ENCODE measurements around the gene NKAPD1. TPM values are rescaled to one million over a fixed set of nuclear protein-coding genes. Genes with fewer than 3 reads are reported as not detected.
"Not testable (repeated sequence)": the region's sequence is repeated elsewhere in the genome, so short reads cannot be mapped to it uniquely, and the experiment has no call there.

NKAPD1 gene
- total RNA-seq, 1 donor from 2014 or later = 60.0 TPM

DNA sequence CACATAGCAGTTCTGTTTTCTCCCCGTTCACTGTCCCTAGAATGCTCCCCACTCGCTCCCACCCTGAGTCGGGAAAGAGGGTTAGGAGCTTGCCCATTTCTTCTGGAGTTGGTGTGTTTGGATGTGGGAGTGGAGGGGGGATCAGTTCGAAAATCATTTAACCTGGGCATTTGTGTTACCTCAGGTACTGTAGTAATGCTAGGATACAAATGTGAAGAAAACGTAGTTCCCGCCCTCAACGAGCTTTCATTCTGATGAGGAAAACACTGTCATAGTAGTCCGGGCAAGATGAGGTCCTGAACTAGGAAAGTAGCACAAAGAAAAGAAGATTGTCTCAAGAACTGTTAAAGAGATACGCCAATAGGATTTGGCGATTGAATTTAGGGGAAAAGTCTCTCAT lies 13.1 kb downstream of the NKAPD1 start:
- Histone ChIP-seq H4K20me1 (ENCODE audit: low read depth) (peaks cover 5% of the 10 kb centered on the region), H3K4me2 (peak overlapping the region; percentile 87), H3K36me3 (peaks cover 26% of the 10 kb centered on the region), H3K9ac (peak overlapping the region; percentile 61), H3K27ac (no peak overlapping the region), H2AFZ (replicated peaks) (peak overlapping the region; percentile 35), H3K4me1 (peaks cover 10% of the 10 kb centered on the region), H3K9me3 (ENCODE audit: low read depth) (no peaks in the 10 kb centered on the region), H3K4me3 (peak overlapping the region; percentile 90), H3K27me3 (no peaks in the 10 kb centered on the region), H3F3A (ENCODE audit: low read depth) (peaks cover 26% of the 10 kb centered on the region), H3K79me2 (ENCODE audit: low read depth) (peaks cover 34% of the 10 kb centered on the region)
- TF ChIP-seq EZH2 (IDR thresholded peaks at IDR 0.05) = no peak
- TF ChIP-seq, protein P1, sequence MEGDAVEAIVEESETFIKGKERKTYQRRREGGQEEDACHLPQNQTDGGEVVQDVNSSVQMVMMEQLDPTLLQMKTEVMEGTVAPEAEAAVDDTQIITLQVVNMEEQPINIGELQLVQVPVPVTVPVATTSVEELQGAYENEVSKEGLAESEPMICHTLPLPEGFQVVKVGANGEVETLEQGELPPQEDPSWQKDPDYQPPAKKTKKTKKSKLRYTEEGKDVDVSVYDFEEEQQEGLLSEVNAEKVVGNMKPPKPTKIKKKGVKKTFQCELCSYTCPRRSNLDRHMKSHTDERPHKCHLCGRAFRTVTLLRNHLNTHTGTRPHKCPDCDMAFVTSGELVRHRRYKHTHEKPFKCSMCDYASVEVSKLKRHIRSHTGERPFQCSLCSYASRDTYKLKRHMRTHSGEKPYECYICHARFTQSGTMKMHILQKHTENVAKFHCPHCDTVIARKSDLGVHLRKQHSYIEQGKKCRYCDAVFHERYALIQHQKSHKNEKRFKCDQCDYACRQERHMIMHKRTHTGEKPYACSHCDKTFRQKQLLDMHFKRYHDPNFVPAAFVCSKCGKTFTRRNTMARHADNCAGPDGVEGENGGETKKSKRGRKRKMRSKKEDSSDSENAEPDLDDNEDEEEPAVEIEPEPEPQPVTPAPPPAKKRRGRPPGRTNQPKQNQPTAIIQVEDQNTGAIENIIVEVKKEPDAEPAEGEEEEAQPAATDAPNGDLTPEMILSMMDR (IDR thresholded peaks at IDR 0.05) = no peak
- Mint-ChIP-seq H3K9me3 (no peaks in the 10 kb centered on the region), H3K27ac (peak overlapping the region; percentile 98), H3K4me1 (peaks cover 28% of the 10 kb centered on the region), H3K27me3 (ENCODE audit: insufficient read depth, low read depth) (peaks cover 11% of the 10 kb centered on the region), H3K4me3 (peak overlapping the region; percentile 100), H3K36me3 (peaks cover 23% of the 10 kb centered on the region)
- DNase-seq (ENCODE audit: low spot score) = peak; percentile 3

DNA sequence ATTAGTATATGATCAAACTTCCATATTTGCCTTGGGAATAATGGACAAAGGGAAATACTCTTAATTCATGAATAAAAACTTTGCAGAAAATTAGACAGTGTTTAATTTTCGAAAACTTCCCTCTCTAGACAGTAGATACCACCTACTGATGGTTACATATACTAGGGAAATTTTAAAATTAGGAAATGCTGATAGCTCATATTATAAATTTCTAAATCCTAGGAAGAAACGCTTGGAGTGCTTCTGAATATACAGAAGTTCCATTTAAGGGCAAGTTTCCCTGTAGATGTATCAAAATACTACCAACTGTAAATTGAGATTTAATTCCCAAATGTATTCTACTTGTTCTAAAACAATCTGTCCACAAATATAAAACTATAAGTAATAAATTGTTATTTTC lies 21.2 kb downstream of the NKAPD1 start:
- H3K4me3 Mint-ChIP-seq; H3K4me1 ChIP-seq; H3K27me3 ChIP-seq; H3K4me2 ChIP-seq; H3K9ac ChIP-seq; H3K79me2 ChIP-seq (ENCODE audit: low read depth); DNase-seq (ENCODE audit: low spot score); H3K4me1 Mint-ChIP-seq; H3K27ac Mint-ChIP-seq; H3K4me3 ChIP-seq; H4K20me1 ChIP-seq (ENCODE audit: low read depth); H2AFZ ChIP-seq (replicated peaks); H3K27me3 Mint-ChIP-seq (ENCODE audit: insufficient read depth, low read depth); H3F3A ChIP-seq (ENCODE audit: low read depth); H3K36me3 ChIP-seq; H3K9me3 Mint-ChIP-seq; H3K27ac ChIP-seq; H3K9me3 ChIP-seq (ENCODE audit: low read depth): not testable (repeated sequence)
- H3K36me3 Mint-ChIP-seq = peaks cover 13% of the 10 kb centered on the region

DNA sequence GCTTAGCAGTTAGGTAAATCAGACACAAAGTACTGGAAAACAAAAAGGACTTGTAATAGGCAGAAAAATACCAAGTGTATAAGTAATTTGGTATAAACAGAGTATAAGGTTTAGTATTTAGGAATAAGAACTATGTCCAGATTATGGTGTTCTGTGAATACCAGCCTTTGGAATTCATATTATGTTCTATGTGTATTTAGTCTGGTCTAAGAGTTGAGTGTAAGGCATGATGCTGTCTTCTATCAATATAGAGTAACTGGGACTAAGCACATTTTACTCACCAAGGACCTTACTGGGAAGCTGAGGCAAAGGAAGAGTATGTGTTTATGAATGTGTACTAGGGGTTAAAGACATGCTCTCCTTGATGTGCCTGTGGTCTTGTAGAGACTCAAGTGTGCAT lies 22.1 kb downstream of the NKAPD1 start:
- Mint-ChIP-seq H3K4me3 (no peak overlapping the region), H3K36me3 (peaks cover 10% of the 10 kb centered on the region), H3K27ac (no peak overlapping the region), H3K27me3 (ENCODE audit: insufficient read depth, low read depth) (no peaks in the 10 kb centered on the region), H3K9me3 (no peaks in the 10 kb centered on the region), H3K4me1 (no peaks in the 10 kb centered on the region)
- no peak overlapping the region for H3K4me3 ChIP-seq
- H3K27me3 ChIP-seq = no peaks in the 10 kb centered on the region
- H3K36me3 ChIP-seq = peaks cover 6% of the 10 kb centered on the region
- H3K79me2 ChIP-seq (ENCODE audit: low read depth) = no peaks in the 10 kb centered on the region
- H3K4me2 ChIP-seq = no peak overlapping the region
- no peaks in the 10 kb centered on the region for H3K4me1 ChIP-seq
- H3K9me3 ChIP-seq (ENCODE audit: low read depth) = no peaks in the 10 kb centered on the region
- H4K20me1 ChIP-seq (ENCODE audit: low read depth) = no peaks in the 10 kb centered on the region
- no peak for TF ChIP-seq EZH2phosphoT487 (IDR thresholded peaks at IDR 0.05)
- TF ChIP-seq EZH2 (IDR thresholded peaks at IDR 0.05) = no peak
- TF ChIP-seq, protein P1 (IDR thresholded peaks at IDR 0.05) = no peak
- H2AFZ ChIP-seq (replicated peaks) = no peak overlapping the region
- H3K27ac ChIP-seq = no peak overlapping the region
- H3K9ac ChIP-seq = no peak overlapping the region
- no peaks in the 10 kb centered on the region for H3F3A ChIP-seq (ENCODE audit: low read depth)
- no peak for DNase-seq (ENCODE audit: low spot score)

DNA sequence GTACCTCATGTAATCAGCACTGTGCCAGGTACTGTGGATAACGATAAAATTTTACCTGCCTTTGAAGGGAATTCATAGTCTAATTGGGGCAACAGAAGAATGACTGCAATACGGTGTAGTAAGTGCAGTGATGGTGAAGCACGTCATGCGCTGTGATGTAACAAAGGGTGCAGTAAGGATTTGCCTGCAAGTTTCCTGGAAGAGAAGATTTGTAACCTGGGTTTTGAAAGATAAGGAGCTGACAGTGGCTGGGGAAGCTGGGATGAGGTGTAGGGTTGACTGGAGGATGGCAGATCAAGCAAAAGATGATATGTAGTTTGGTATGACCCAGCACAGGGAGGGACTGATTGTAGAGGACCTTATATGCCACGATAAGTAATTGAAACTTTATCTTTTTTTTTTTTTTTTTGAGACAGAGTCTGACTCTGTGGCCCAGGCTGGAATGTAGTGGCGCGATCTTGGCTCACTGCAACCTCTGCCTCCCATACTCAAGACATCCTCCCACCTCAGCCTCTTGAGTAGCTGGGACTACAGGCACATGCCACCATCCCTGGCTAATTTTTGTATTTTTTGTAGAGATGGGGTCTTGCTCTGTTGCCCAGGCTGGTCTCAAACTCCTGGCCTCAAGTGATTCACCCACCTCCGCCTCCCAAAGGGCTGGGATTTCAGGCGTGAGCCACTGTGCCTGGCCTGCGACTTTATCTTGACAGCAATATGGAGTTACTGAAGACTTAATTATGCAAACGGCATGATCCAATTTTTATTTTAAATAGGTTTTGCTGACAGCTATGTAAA lies 23.8 kb downstream of the NKAPD1 start:
- Mint-ChIP-seq H3K4me3 (no peak overlapping the region), H3K4me1 (no peaks in the 10 kb centered on the region), H3K27me3 (ENCODE audit: insufficient read depth, low read depth) (no peaks in the 10 kb centered on the region), H3K27ac (no peak overlapping the region), H3K9me3 (no peaks in the 10 kb centered on the region), H3K36me3 (no peaks in the 10 kb centered on the region)
- Histone ChIP-seq H3K9ac (no peak overlapping the region), H3K27ac (no peak overlapping the region), H3K4me2 (no peak overlapping the region), H3K4me1 (no peaks in the 10 kb centered on the region), H2AFZ (replicated peaks) (no peak overlapping the region), H4K20me1 (ENCODE audit: low read depth) (no peaks in the 10 kb centered on the region), H3F3A (ENCODE audit: low read depth) (no peaks in the 10 kb centered on the region), H3K79me2 (ENCODE audit: low read depth) (no peaks in the 10 kb centered on the region), H3K4me3 (no peak overlapping the region), H3K27me3 (no peaks in the 10 kb centered on the region), H3K9me3 (ENCODE audit: low read depth) (no peaks in the 10 kb centered on the region), H3K36me3 (no peaks in the 10 kb centered on the region)
- TF ChIP-seq EZH2 (IDR thresholded peaks at IDR 0.05) = no peak
- TF ChIP-seq EZH2phosphoT487 (IDR thresholded peaks at IDR 0.05) = no peak
- TF ChIP-seq, protein P1 (IDR thresholded peaks at IDR 0.05) = no peak
- no peak for DNase-seq (ENCODE audit: low spot score)
